GM12878 (cell line): ENCODE data around the gene APLN. TPM values are rescaled to one million over a fixed set of nuclear protein-coding genes. Genes with fewer than 3 reads are reported as not detected.

ENCODE experiments used
- ATAC-seq: fragments of 200-7000 bp; cut with Tn5 transposase; 3 replicates; pipeline ENCODE4 v1.9.1; 2020; ENCODE audit warnings: mild to moderate bottlenecking, moderate library complexity
- BruUV-seq: library from RNA; stranded (reverse); fragments of 400-500 nt; replicated peaks from 2 replicates; lab custom pipeline; 2021; lab: Mats Ljungman, UMichigan
- CTCF ChIA-PET: fragments of 300-600 bp; sonication (Branson Sonifier 250); formaldehyde crosslinking; extraction: SDS; loops from one replicate; lab custom pipeline; 2021; ENCODE audit warnings: inconsistent platforms; lab: Yijun Ruan, JAX
- POLR2A ChIA-PET: fragments of 350-600 bp; formaldehyde crosslinking; extraction: SDS; loops from one replicate; lab custom pipeline; 2021; ENCODE audit warnings: inconsistent platforms; lab: Charles Lee
- RAD21 ChIA-PET: fragments of 300-600 bp; sonication (Branson Sonifier 250); formaldehyde crosslinking; loops from one replicate; lab custom pipeline; 2023; ENCODE audit warnings: antibody characterized with exemption; ENCODE audit not compliant: unreplicated experiment; lab: Charles Lee
- SMC1A ChIA-PET: fragments of 300-600 bp; sonication (Branson Sonifier 250); formaldehyde crosslinking; loops from one replicate; lab custom pipeline; 2023; ENCODE audit not compliant: unreplicated experiment, uncharacterized antibody; lab: Charles Lee
- DNase-seq: peaks from one replicate; pipeline ENCODE4 v3.0.0-alpha.2; 2011; ENCODE audit warnings: low read depth, low spot score
- FAIRE-seq: peaks from 3 replicates; lab custom pipeline; 2011; peaks lifted over from hg19 to GRCh38; lab: Jason Lieb, UNC
- H2AFZ ChIP-seq: 2 replicates; pipeline ENCODE4 v1.6.0; 2011; ENCODE audit warnings: low read depth, low read length, control low read depth; ENCODE audit not compliant: control insufficient read depth
- H3K27ac ChIP-seq: 2 replicates; pipeline ENCODE4 v1.5.1; 2011; ENCODE audit warnings: control low read depth; ENCODE audit not compliant: control insufficient read depth, insufficient read depth
- H3K27me3 ChIP-seq, 2 experiments: replicated peaks in 1 of 2; 2 replicates each; pipeline versions ENCODE4 v1.6.0 to v1.6.1; 2011; ENCODE audit warnings: low read length in 1 of 2; ENCODE audit not compliant: control insufficient read depth in 2 of 2, insufficient read depth in 2 of 2
- H3K36me3 ChIP-seq, 2 experiments: 2 replicates each; pipeline ENCODE4 v1.5.1; 2011; ENCODE audit warnings: low read length in 1 of 2; ENCODE audit not compliant: control insufficient read depth in 2 of 2, insufficient read depth in 2 of 2
- H3K4me1 ChIP-seq: 2 replicates; pipeline ENCODE4 v1.6.1; 2011; ENCODE audit warnings: mild to moderate bottlenecking, low read length, moderate library complexity, mixed read lengths; ENCODE audit not compliant: control insufficient read depth, insufficient read depth
- H3K4me2 ChIP-seq: 2 replicates; pipeline ENCODE4 v1.6.0; 2011; ENCODE audit warnings: control low read depth; ENCODE audit not compliant: control insufficient read depth, insufficient read depth
- H3K4me3 ChIP-seq: fragments of 200-600 bp; sonication (generic); 2 replicates; pipeline ENCODE4 v1.5.1; 2016
- H3K79me2 ChIP-seq: 2 replicates; pipeline ENCODE4 v1.6.0; 2011; ENCODE audit warnings: low read length; ENCODE audit not compliant: control insufficient read depth, insufficient read depth
- H3K9ac ChIP-seq: 2 replicates; pipeline ENCODE4 v1.8.0; 2011; ENCODE audit warnings: low read length, control low read depth, mixed read lengths; ENCODE audit not compliant: control insufficient read depth, insufficient read depth
- H3K9me3 ChIP-seq: replicated peaks from 3 replicates; pipeline ENCODE4 v1.5.1; 2011; ENCODE audit warnings: mild to moderate bottlenecking, low read length; ENCODE audit not compliant: control insufficient read depth, insufficient read depth
- H4K20me1 ChIP-seq: 2 replicates; pipeline ENCODE4 v1.6.0; 2011; ENCODE audit not compliant: control insufficient read depth, insufficient read depth
- BCL11A ChIP-seq: IDR thresholded peaks from 2 replicates; pipeline ENCODE4 v1.6.1; 2011; ENCODE audit warnings: low read depth, low read length
- BMI1 ChIP-seq: fragments of 450-650 bp; IDR thresholded peaks from 2 replicates; pipeline ENCODE4 v1.6.1; 2016; ENCODE audit warnings: mild to moderate bottlenecking, moderate library complexity, borderline replicate concordance
- CBX5 ChIP-seq: sonication (generic); IDR thresholded peaks from 2 replicates; pipeline ENCODE4 v1.6.1; 2016; ENCODE audit warnings: low read depth, moderate library complexity, mild to moderate bottlenecking, inconsistent platforms
- JUNB ChIP-seq: IDR thresholded peaks from 2 replicates; pipeline ENCODE4 v1.6.1; 2016; ENCODE audit warnings: antibody characterized with exemption, mild to moderate bottlenecking
- NFYA ChIP-seq: IDR thresholded peaks from 2 replicates; pipeline ENCODE4 v1.6.1; 2011; ENCODE audit warnings: low read depth, mild to moderate bottlenecking, low read length, improper control_type of control experiment, borderline replicate concordance
- NFYB ChIP-seq: IDR thresholded peaks from 2 replicates; pipeline ENCODE4 v1.6.1; 2011; ENCODE audit warnings: low read depth, mild to moderate bottlenecking, low read length, improper control_type of control experiment, moderate library complexity; ENCODE audit not compliant: insufficient read depth
- NR2F1 ChIP-seq: fragments of 450-650 bp; conservative IDR thresholded peaks from 2 replicates; pipeline ENCODE4 v1.6.1; 2017; ENCODE audit warnings: mild to moderate bottlenecking
- POU2F2 ChIP-seq: IDR thresholded peaks from 3 replicates; pipeline ENCODE4 v1.6.1; 2011; ENCODE audit warnings: low read depth, mild to moderate bottlenecking, low read length, borderline replicate concordance
- SMC3 ChIP-seq: IDR thresholded peaks from 2 replicates; pipeline ENCODE4 v1.6.1; 2011; ENCODE audit warnings: low read length, improper control_type of control experiment, borderline replicate concordance
- SRF ChIP-seq, 2 experiments: IDR thresholded peaks; 2 replicates each; pipeline ENCODE4 v1.6.1; 2011; ENCODE audit warnings: low read depth in 2 of 2, low read length in 2 of 2, mild to moderate bottlenecking in 1 of 2, moderate library complexity in 1 of 2
- TARDBP ChIP-seq: IDR thresholded peaks from 2 replicates; pipeline ENCODE4 v1.6.1; 2016; ENCODE audit warnings: borderline replicate concordance
- TCF3 ChIP-seq: IDR thresholded peaks from 2 replicates; pipeline ENCODE4 v1.6.1; 2012; ENCODE audit warnings: low read depth, mild to moderate bottlenecking, low read length, borderline replicate concordance; ENCODE audit not compliant: insufficient read depth
- YY1 ChIP-seq: IDR thresholded peaks from 2 replicates; pipeline ENCODE4 v1.6.1; 2011; ENCODE audit warnings: low read depth, mild to moderate bottlenecking, low read length
- ZNF384 ChIP-seq: IDR thresholded peaks from 2 replicates; pipeline ENCODE4 v1.6.1; 2012; ENCODE audit warnings: low read depth, mild to moderate bottlenecking, low read length, improper control_type of control experiment, borderline replicate concordance
- ZSCAN29 ChIP-seq: fragments of 450-650 bp; IDR thresholded peaks from 2 replicates; pipeline ENCODE4 v1.6.1; 2017; ENCODE audit warnings: mild to moderate bottlenecking, moderate library complexity
- WGBS: methylation state at CpG from one replicate; pipeline ENCODE4 v1.1.6; 2016; ENCODE audit warnings: low lambda C conversion rate; ENCODE audit not compliant: insufficient replicate concordance, insufficient coverage; ENCODE audit errors: missing lambda C conversion rate; 5-methylcytosine and 5-hydroxymethylcytosine counted together
- in situ Hi-C: fragments of 300-500 bp; cut with MboI; formaldehyde crosslinking; loops from 9 replicates; pipeline ENCODE4 v1.14.3; 2018; ENCODE audit warnings: mixed read lengths
- intact Hi-C: fragments of 100-400 bp; cut with micrococcal nuclease; formaldehyde crosslinking; loops from one replicate; pipeline ENCODE4 v1.14.2; 2022; ENCODE audit not compliant: unreplicated experiment
- polyA plus RNA-seq, 11 experiments: library from polyadenylated mRNA; depleted of rRNA in 4 of 11; unstranded in 6 of 11; stranded (reverse) in 5 of 11; fragments of >200 nt; fragmentation: Nextera tagmentation in 4 of 11; fragmentation: Illumina TruSeq in 1 of 11; extraction: Ambion mirVana in 4 of 11; extraction: Trizol in 1 of 11; gene quantifications; 1 replicate in 1 of 11; 2 replicates in 10 of 11; pipeline versions ENCODE4 v1.2.1 to v1.2.3, GENCODE V29; 2011 to 2016; ENCODE audit warnings: inconsistent platforms in 2 of 11, missing spikeins in 2 of 11, low read depth in 1 of 11
- total RNA-seq, 4 experiments: library from RNA; depleted of rRNA in 3 of 4; stranded (reverse); fragments of >200 nt in 3 of 4; fragmentation: Illumina TruSeq in 1 of 4; extraction: Trizol in 1 of 4; gene quantifications; 2 replicates each; pipeline versions ENCODE4 v1.2.1 to v1.2.3, GENCODE V29; 2013 to 2021
- TF ChIP-seq, protein P1 (sequence below): fragments of 450-650 bp; IDR thresholded peaks from 2 replicates; pipeline ENCODE4 v1.6.1; 2017; ENCODE audit warnings: antibody characterized with exemption, mild to moderate bottlenecking, moderate library complexity
- TF ChIP-seq, protein P2 (sequence below): IDR thresholded peaks from 2 replicates; pipeline ENCODE4 v1.6.1; 2011; ENCODE audit warnings: borderline replicate concordance, low read depth, mild to moderate bottlenecking, moderate library complexity, low read length; ENCODE audit not compliant: insufficient read depth, poor library complexity, severe bottlenecking

APLN gene
- total and polyA plus RNA-seq, 10 of the 15 experiments (the other 5 are each of a cell fraction or from before 2014, with no cell fraction given): 0.31 TPM; not detected in 9

GRCh38 chrX:129695535-129695934, 40.8 kb upstream of the APLN start:
- H3K79me2 ChIP-seq: no peaks in the 10 kb centered on the region
- no peaks in the 10 kb centered on the region for H3K36me3 ChIP-seq
- 53% methylated on average over 6 of the region's 6 CpGs for WGBS
- no peaks in the 10 kb centered on the region for H4K20me1 ChIP-seq
- in situ Hi-C loops: no loop called here
- ChIA-PET CTCF (interaction anchor here (1.0 kb wide), 1 partner anchor 142 kb away, joined by 3 read pairs; no protein-coding TSS in a partner anchor), POLR2A (no interaction called here), RAD21 (no interaction called here), SMC1A (interaction anchor here (0.6 to 1.3 kb wide), 2 partner anchors 18 to 658 kb away, joined by 3 to 4 read pairs; no protein-coding TSS in a partner anchor)
- H3K27me3 ChIP-seq: 0 out of 4 replicates have a peak, but pooled peaks cover 0 to 3% of the 10 kb centered on the region in 2 experiments
- no peak overlapping the region for H3K4me2 ChIP-seq
- no peak for FAIRE-seq
- no peak overlapping the region for H3K9ac ChIP-seq
- no peak for ATAC-seq
- no peaks in the 10 kb centered on the region; the same call in 2 of the 3 replicates for H3K9me3 ChIP-seq
- H2AFZ ChIP-seq: no peak overlapping the region
- intact Hi-C loops: no loop called here
- BruUV-seq: no TSS peak
- no peak overlapping the region for H3K27ac ChIP-seq
- no peak overlapping the region for H3K4me3 ChIP-seq
- H3K4me1 ChIP-seq: no peaks in the 10 kb centered on the region
- DNase-seq: no peak
- TF ChIP-seq JUNB: no peak
- TF ChIP-seq TARDBP: no peak
- TF ChIP-seq NFYB: no peak
- no peak for TF ChIP-seq TCF3
- TF ChIP-seq BCL11A: no peak
- TF ChIP-seq, protein P1, sequence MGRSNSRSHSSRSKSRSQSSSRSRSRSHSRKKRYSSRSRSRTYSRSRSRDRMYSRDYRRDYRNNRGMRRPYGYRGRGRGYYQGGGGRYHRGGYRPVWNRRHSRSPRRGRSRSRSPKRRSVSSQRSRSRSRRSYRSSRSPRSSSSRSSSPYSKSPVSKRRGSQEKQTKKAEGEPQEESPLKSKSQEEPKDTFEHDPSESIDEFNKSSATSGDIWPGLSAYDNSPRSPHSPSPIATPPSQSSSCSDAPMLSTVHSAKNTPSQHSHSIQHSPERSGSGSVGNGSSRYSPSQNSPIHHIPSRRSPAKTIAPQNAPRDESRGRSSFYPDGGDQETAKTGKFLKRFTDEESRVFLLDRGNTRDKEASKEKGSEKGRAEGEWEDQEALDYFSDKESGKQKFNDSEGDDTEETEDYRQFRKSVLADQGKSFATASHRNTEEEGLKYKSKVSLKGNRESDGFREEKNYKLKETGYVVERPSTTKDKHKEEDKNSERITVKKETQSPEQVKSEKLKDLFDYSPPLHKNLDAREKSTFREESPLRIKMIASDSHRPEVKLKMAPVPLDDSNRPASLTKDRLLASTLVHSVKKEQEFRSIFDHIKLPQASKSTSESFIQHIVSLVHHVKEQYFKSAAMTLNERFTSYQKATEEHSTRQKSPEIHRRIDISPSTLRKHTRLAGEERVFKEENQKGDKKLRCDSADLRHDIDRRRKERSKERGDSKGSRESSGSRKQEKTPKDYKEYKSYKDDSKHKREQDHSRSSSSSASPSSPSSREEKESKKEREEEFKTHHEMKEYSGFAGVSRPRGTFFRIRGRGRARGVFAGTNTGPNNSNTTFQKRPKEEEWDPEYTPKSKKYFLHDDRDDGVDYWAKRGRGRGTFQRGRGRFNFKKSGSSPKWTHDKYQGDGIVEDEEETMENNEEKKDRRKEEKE: no peak
- no peak for TF ChIP-seq POU2F2
- TF ChIP-seq YY1: no peak
- TF ChIP-seq, protein P2, sequence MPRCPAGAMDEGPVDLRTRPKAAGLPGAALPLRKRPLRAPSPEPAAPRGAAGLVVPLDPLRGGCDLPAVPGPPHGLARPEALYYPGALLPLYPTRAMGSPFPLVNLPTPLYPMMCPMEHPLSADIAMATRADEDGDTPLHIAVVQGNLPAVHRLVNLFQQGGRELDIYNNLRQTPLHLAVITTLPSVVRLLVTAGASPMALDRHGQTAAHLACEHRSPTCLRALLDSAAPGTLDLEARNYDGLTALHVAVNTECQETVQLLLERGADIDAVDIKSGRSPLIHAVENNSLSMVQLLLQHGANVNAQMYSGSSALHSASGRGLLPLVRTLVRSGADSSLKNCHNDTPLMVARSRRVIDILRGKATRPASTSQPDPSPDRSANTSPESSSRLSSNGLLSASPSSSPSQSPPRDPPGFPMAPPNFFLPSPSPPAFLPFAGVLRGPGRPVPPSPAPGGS: no peak
- no peak for TF ChIP-seq NR2F1
- TF ChIP-seq ZNF384: no peak
- no peak for TF ChIP-seq ZSCAN29
- TF ChIP-seq CBX5: no peak
- no peak for TF ChIP-seq SRF (IDR thresholded peaks at IDR 0.05; ENCODE audit: low read depth in 2 of 2, low read length in 2 of 2)
- no peak for TF ChIP-seq NFYA
- no peak for TF ChIP-seq SMC3
- no peak for TF ChIP-seq BMI1
